B cell (primary cell): Measurements from ENCODE around the gene PKNOX2.

Source experiments
- CTCF ChIP-seq: fragments of 200-600 bp; IDR thresholded peaks from one replicate; pipeline ENCODE4 v1.8.0; 2022; ENCODE audit warnings: antibody characterized with exemption, mild to moderate bottlenecking
- EZH2 ChIP-seq: IDR thresholded peaks from 2 replicates; pipeline ENCODE4 v1.6.1; 2012; ENCODE audit warnings: borderline replicate concordance, low read depth, mild to moderate bottlenecking, moderate library complexity, low read length; ENCODE audit not compliant: insufficient read depth, poor library complexity, severe bottlenecking

DNA sequence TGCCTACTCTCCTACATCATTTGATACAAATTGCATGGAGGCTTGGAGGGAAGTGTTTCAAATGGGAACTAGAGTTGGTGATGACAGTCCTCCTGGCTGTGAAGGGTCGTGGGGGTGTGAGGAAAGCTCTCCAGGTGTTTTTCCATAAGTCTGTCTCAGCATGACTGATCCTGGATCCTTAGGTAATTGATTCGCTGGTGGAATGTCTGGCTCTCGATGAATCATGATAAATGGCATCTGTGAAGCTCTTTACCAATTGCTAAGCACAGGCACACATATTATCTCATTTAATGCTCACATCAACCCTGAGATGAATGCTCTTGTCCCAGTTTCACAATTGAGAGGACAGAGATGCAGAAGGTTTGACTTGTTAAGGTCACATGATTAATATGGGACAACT is 107.5 kb downstream of the PKNOX2 start:
- TF ChIP-seq CTCF (no peak), EZH2 (no peak)
